ENCODE data around the gene CDX2.

Gene CDX2

DNA sequence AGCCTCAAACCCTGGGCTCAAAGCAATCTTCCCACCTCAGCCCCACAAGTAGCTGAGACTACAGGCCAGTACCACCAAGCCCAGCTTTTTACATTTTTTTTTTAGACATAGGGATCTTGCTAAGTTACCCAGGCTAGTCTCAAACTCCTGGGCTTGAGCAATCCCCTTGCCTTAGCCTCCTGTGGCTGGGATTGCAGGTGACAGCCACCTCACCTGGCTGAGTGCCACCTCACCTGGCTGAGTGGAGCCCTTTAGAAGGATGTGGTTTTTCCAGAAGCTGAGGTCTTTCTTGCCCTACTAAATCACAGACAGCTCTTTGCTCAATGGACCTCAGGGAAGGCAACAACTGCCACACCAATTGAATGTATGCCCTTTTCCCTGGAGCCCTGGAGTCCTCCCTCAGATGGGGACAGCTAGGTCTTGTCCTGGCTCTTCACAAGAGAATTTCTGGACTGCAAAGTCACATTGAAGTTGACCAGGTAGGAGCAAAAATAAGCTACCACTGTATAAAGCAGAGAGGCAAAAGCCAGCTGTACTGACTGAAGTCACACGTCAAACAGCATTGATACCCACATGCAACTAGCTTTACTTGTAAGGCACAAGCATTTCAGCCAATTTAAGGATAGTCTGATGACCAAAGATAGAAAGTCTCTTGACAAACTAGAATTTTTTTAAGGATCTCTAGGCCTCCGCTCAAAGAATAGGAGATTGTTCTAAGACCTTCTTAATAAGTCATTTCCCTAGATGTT, 35.4 kb downstream of the CDX2 start:
- H3K4me3 Mint-ChIP-seq, result no peak overlapping the region
- H3K36me3 Mint-ChIP-seq (ENCODE audit: low read depth), result no peaks in the 10 kb centered on the region
- peaks cover 4% of the 10 kb centered on the region for H3K4me1 Mint-ChIP-seq (ENCODE audit: low read depth)
- no peak overlapping the region for H3K27ac Mint-ChIP-seq
- H3K27me3 Mint-ChIP-seq, result peaks cover 59% of the 10 kb centered on the region
- DNase-seq, result no peak
- no peaks in the 10 kb centered on the region for H3K9me3 Mint-ChIP-seq

DNA sequence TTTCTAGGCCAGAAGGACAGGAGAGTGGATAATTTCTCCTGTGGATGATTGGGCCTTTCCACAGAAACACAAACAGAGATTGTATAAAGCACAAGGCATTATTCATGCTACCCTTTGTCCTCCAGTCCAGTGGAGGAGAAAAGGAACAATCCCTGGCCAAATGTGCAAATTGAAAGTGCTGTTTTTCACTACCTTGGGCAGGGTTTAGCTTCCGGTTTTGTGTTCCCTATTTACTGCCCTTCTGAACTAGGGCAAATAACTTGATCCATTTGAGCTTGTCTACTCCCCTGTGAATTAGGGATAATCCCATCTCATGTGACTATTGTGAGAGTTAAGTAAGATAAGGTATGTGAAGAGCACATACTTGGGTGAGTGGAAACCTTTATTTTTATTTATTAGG, 36.0 kb downstream of the CDX2 start:
- DNase-seq, result no peak
- Mint-ChIP-seq H3K9me3 (no peaks in the 10 kb centered on the region), H3K27ac (no peak overlapping the region), H3K36me3 (ENCODE audit: low read depth) (no peaks in the 10 kb centered on the region), H3K4me3 (no peak overlapping the region), H3K4me1 (ENCODE audit: low read depth) (peaks cover 8% of the 10 kb centered on the region), H3K27me3 (peaks cover 65% of the 10 kb centered on the region)

DNA sequence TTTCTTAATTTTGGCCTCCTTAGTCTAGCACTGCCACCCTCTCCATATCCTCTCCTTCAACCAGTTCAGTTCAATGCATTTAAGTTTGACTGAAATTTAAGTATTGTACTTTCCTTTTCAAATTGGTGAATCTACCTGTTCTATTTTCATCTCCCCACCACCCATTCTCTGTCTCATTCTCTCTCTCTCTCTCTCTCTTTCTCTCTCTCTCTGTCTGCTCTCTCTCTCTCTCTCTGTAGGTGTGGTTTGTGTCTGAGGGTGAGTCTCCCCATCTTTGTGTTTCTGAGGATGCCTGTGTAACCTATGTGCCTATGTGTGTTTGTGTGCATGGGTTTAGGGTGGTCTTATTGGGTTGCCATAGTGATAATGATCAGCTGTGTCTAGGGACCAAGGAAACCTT, 39.2 kb downstream of the CDX2 start:
- H3K27ac Mint-ChIP-seq, result no peak overlapping the region
- H3K27me3 Mint-ChIP-seq, result peaks cover 87% of the 10 kb centered on the region
- no peaks in the 10 kb centered on the region for H3K36me3 Mint-ChIP-seq (ENCODE audit: low read depth)
- no peak overlapping the region for H3K4me3 Mint-ChIP-seq
- peaks cover 28% of the 10 kb centered on the region for H3K4me1 Mint-ChIP-seq (ENCODE audit: low read depth)
- H3K9me3 Mint-ChIP-seq, result no peaks in the 10 kb centered on the region
- DNase-seq, result no peak

DNA sequence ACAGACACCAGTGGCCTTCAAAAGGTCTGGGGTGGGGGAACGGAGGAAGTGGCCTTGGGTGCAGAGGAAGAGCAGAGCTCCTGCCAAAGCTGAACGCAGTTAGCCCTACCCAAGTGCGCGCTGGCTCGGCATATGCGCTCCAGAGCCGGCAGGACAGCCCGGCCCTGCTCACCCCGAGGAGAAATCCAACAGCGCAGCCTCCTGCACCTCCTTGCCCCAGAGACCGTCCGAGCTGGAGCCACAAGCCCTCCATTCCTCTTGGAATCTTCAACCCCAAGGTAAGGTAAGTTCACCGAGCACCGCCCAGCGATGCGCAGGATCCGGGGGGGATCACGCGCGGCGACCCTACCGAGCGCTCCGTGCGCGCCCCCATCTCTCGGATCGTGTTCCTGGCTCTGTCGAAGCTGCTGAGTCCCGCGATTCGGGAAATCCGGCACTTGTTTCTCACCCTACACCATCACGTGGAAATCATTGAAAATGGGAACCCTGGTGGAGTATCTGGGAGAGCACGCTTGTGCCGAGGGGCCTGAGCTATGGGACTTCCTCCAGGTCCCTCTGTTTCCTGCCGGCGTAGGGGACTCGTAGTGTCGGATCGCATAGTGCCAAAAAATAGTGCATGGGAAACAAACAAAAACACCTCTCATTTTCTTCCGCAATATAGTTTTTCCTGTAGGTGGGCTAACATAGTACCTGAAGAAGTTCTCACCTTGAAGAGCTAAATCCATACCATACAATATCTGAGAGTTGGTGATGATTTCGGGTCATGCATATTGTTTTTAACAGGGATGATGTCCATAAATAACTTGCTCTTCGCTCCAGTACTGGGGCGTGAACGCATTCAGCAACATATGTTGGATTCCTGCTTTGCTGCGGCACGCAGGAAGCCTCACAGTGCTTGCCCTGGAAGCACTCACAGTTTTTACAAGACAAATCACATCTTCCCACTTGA, 40.0 kb downstream of the CDX2 start:
- DNase-seq, result no peak
- H3K27ac Mint-ChIP-seq, result no peak overlapping the region
- H3K9me3 Mint-ChIP-seq, result no peaks in the 10 kb centered on the region
- no peak overlapping the region for H3K4me3 Mint-ChIP-seq
- no peaks in the 10 kb centered on the region for H3K36me3 Mint-ChIP-seq (ENCODE audit: low read depth)
- peaks cover 91% of the 10 kb centered on the region for H3K27me3 Mint-ChIP-seq
- H3K4me1 Mint-ChIP-seq (ENCODE audit: low read depth), result peaks cover 30% of the 10 kb centered on the region

DNA sequence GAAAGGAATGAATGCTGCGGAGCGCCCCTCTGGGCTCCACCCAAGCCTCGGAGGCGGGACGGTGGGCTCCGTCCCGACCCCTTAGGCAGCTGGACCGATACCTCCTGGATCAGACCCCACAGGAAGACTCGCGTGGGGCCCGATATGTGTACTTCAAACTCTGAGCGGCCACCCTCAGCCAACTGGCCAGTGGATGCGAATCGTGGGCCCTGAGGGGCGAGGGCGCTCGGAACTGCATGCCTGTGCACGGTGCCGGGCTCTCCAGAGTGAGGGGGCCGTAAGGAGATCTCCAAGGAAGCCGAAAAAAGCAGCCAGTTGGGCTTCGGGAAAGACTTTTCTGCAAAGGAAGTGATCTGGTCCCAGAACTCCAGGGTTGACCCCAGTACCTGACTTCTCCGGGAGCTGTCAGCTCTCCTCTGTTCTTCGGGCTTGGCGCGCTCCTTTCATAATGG, 40.7 kb downstream of the CDX2 start:
- H3K27ac Mint-ChIP-seq, result no peak overlapping the region

DNA sequence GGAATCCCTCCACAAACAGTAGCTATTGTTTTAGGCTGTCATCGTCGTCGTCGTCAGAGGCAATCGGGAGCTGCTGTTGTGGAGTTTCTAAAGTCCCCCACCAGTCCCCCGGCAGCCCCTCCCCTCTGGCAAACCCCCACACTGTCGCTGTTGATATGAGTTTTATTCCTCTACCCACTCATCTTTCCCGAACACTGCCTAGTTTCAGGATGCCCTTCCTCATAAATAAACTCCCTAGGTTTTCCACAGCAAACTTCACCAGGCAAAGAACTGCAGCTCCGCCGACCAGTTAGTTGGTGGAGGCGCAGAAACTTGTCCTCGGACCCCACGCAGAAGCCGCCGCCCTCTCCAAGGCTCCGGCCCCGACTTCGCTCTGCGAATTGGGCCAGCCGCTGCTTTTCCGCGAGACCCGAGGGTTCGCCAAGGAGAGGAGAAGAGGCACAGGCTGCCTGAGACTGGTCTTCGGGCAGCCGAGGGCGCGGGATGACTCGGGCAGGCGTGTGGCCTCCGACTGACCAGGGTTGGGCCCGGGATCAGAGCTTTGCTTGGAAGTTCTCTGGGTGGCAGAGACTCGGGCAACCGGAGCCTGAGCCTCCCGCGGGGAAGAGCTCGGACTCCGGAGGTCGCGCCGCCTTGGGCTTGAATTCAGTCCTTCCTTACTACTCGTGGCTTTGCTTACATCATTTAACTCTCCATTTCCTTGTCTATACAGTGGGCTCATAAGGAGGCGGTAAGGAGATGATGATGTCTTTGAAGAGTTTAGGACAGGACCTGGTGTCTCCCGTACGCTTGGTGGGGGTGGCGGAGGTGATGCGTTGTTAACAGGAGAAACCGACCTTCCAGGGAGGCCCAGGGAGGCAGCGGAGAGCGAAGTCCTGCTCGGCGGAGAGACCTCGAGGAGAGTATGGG, 41.4 kb downstream of the CDX2 start:
- Mint-ChIP-seq H3K4me3 (no peak overlapping the region), H3K9me3 (no peaks in the 10 kb centered on the region), H3K4me1 (ENCODE audit: low read depth) (peaks cover 30% of the 10 kb centered on the region), H3K27me3 (peaks cover 95% of the 10 kb centered on the region), H3K27ac (no peak overlapping the region), H3K36me3 (ENCODE audit: low read depth) (no peaks in the 10 kb centered on the region)
- peak; percentile 31 for DNase-seq

More for the DNA sequence above, 40.7 kb downstream of the CDX2 start:
- Mint-ChIP-seq H3K4me1 (ENCODE audit: low read depth) (peaks cover 30% of the 10 kb centered on the region), H3K27me3 (peaks cover 91% of the 10 kb centered on the region), H3K4me3 (no peak overlapping the region), H3K9me3 (no peaks in the 10 kb centered on the region), H3K36me3 (ENCODE audit: low read depth) (no peaks in the 10 kb centered on the region)
- DNase-seq, result peak; percentile 32

DNA sequence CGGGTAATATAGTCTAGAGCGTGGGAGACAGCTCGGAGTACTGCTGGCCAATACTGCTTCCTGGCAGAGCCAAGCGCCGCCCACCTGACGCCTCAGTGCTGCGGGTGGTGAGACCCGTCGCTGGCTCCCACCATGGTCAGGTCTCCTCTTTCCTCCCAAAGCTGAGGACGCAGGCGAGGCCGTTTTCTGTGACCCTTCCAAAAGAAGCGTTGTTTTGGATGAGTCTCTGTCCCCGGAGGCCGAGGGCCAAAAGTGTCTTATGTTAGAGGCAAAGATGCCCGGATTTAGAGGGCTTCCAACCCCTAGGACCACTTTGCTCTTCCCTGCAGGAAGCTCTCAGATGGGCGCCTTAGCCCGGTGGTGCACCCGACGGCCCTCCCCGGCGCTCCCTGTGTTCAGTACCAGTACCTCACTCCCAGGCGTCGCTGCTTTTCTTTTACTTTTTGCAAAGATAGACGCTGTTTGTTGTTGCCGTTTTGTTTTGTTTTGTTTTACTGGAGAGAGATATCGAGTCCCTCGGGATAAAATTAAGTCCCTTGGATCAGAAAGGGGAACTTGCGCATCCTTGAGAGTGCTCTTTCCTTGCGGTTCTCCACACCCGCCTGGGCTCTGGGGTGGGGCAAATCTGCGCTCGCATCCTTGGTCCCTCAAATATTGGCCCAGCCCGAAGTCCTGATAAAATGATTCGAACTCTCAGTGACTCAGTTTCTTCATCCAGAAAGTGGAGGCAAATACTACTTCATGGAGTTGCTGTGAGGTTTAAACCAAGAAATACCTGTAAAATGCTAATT, 42.3 kb downstream of the CDX2 start:
- H3K4me3 Mint-ChIP-seq, result peak overlapping the region; percentile 35
- H3K9me3 Mint-ChIP-seq, result no peaks in the 10 kb centered on the region
- peak overlapping the region; percentile 32 for H3K27ac Mint-ChIP-seq
- no peak for DNase-seq
- H3K4me1 Mint-ChIP-seq (ENCODE audit: low read depth), result peaks cover 32% of the 10 kb centered on the region
- H3K27me3 Mint-ChIP-seq, result peaks cover 96% of the 10 kb centered on the region
- H3K36me3 Mint-ChIP-seq (ENCODE audit: low read depth), result no peaks in the 10 kb centered on the region

DNA sequence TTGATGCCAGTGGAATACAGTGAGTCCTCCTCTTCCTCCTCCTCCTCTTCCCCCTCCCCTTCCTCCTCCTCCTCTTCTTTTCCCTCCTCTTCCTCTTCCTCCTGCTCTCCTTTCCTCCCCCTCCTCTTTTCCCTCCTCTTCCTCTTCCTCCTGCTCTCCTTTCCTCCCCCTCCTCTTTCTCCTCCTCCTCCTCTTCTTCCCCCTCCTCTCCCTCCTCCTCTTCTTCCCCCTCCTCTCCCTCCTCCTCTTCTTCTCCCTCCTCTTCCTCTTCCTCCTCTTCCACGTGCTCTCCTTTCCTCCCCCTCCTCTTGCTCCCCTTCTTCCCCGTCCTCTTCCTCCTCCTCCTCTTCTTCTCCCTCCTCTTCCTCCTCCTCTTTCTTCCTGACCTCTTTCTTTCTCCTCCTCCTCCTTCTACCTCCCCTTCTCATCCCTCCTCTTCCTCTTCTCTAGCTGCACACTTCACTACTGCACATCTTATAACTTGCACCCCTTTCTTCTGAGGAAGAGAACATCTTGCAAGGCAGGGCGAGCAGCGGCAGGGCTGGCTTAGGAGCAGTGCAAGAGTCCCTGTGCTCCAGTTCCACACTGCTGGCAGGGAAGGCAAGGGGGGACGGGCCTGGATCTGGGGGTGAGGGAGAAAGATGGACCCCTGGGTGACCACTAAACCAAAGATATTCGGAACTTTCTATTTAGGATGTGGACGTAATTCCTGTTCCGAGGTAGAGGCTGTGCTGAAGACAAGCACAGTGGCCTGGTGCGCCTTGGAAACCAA, 43.7 kb downstream of the CDX2 start:
- no peak for DNase-seq
- Mint-ChIP-seq H3K27ac (no peak overlapping the region), H3K4me1 (ENCODE audit: low read depth) (peaks cover 43% of the 10 kb centered on the region), H3K36me3 (ENCODE audit: low read depth) (no peaks in the 10 kb centered on the region), H3K4me3 (no peak overlapping the region), H3K9me3 (no peaks in the 10 kb centered on the region), H3K27me3 (peaks cover 96% of the 10 kb centered on the region)

DNA sequence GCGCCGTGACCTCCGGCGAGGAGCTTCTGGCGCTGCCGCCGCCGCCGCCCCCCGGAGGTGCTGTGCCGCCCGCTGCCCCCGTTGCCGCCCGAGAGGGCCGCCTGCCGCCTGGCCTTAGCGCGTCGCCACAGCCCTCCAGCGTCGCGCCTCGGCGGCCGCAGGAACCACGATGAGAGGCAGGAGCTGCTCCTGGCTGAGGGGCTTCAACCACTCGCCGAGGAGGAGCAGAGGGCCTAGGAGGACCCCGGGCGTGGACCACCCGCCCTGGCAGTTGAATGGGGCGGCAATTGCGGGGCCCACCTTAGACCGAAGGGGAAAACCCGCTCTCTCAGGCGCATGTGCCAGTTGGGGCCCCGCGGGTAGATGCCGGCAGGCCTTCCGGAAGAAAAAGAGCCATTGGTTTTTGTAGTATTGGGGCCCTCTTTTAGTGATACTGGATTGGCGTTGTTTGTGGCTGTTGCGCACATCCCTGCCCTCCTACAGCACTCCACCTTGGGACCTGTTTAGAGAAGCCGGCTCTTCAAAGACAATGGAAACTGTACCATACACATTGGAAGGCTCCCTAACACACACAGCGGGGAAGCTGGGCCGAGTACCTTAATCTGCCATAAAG, 44.5 kb downstream of the CDX2 start:
- Mint-ChIP-seq H3K4me3 (no peak overlapping the region), H3K9me3 (no peaks in the 10 kb centered on the region), H3K36me3 (ENCODE audit: low read depth) (no peaks in the 10 kb centered on the region), H3K27me3 (peaks cover 92% of the 10 kb centered on the region), H3K4me1 (ENCODE audit: low read depth) (peaks cover 45% of the 10 kb centered on the region), H3K27ac (no peak overlapping the region)
- DNase-seq, result peak; percentile 32

DNA sequence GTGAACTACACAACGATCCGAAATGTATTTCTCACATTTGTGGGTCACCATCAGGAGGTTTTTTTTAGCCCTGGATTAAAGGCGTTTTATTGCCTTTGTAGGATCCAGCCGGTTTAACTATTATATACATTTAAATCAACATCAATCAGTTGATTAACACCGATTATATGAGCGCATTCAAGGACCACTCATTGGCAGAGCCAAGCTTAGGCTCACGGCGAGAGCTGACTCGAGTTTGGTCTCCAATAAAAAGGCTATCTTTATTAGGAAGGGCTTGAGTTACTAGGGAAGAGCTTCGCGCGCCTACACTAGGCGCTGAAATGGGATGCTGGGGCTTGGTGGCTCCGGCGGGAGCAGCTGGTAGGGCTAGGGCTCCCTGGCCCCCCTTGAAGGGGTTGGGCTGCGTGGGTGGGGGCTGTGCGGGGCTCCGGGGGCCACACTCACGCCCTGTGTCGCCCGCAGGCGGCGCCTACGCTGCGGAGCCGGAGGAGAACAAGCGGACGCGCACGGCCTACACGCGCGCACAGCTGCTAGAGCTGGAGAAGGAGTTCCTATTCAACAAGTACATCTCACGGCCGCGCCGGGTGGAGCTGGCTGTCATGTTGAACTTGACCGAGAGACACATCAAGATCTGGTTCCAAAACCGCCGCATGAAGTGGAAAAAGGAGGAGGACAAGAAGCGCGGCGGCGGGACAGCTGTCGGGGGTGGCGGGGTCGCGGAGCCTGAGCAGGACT, 45.2 kb downstream of the CDX2 start:
- peaks cover 92% of the 10 kb centered on the region for H3K27me3 Mint-ChIP-seq
- H3K4me3 Mint-ChIP-seq, result no peak overlapping the region
- peak; percentile 42 for DNase-seq
- no peaks in the 10 kb centered on the region for H3K36me3 Mint-ChIP-seq (ENCODE audit: low read depth)
- H3K27ac Mint-ChIP-seq, result no peak overlapping the region
- H3K4me1 Mint-ChIP-seq (ENCODE audit: low read depth), result peaks cover 45% of the 10 kb centered on the region
- H3K9me3 Mint-ChIP-seq, result no peaks in the 10 kb centered on the region

DNA sequence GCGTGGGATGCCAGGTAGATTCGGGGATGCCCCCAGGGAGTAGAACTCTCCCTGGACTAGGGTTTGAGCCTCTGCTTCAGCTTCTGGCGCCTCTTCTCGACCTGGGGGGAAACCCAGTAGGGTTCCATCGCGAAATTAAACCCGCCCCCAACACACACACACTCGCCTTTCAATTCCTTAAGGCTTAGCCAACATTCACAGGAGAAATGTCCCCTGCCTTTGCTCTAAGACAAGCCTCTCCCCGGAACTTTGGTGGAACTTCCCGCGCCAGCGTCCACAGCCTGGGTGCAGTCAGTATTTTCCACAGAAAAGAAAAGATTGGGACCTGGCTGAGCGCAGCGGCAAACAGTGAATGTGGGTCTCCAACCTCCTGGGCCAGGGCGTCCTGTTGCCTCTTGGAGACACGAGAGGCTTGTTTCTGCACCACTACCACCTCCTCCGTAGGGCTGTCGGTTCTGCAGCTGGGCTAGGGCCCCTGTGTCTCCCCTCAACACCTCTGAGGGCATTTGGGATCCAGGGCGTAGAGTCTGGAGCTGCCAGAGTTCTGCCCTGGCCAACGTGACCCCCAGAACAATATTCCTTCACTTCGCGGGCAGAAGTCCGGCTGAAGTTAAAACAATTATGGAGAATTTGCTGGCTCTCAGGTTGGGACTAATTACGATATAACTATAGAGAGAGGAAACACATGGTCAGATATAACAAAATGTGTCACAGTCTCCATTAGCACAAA, 46.1 kb downstream of the CDX2 start:
- Mint-ChIP-seq H3K27ac (no peak overlapping the region), H3K4me3 (no peak overlapping the region), H3K36me3 (ENCODE audit: low read depth) (no peaks in the 10 kb centered on the region), H3K9me3 (no peaks in the 10 kb centered on the region), H3K4me1 (ENCODE audit: low read depth) (peaks cover 48% of the 10 kb centered on the region), H3K27me3 (peaks cover 92% of the 10 kb centered on the region)
- DNase-seq, result peak; percentile 30
